K562 (cell line): Measurements from ENCODE around the gene AOC1. TPM values are rescaled to one million over a fixed set of nuclear protein-coding genes. Genes with fewer than 3 reads are reported as not detected.

ENCODE experiments used
- ATAC-seq: fragments of 200-7000 bp; cut with Tn5 transposase; 3 replicates; pipeline ENCODE4 v1.9.1; 2020; ENCODE audit warnings: moderate library complexity
- BruUV-seq: library from RNA; stranded (reverse); fragments of 400-500 nt; replicated peaks from 2 replicates; lab custom pipeline; 2021; lab: Mats Ljungman, UMichigan
- CTCF ChIA-PET: fragments of 300-600 bp; formaldehyde crosslinking; extraction: SDS; loops from one replicate; lab custom pipeline; 2021; ENCODE audit warnings: low intra/inter-chr PET ratio; lab: Yijun Ruan, JAX
- POLR2A ChIA-PET: fragments of 300-600, 350-650 bp; sonication (Branson Sonifier 250); formaldehyde crosslinking; extraction: SDS; loops from one replicate; lab custom pipeline; 2021; ENCODE audit warnings: antibody characterized with exemption, inconsistent platforms; lab: Yijun Ruan, JAX
- DNase-seq, 4 experiments: peaks; one replicate each; pipeline versions ENCODE4 v3.0.0 to v3.0.0-alpha.2; 2011 to 2018; ENCODE audit warnings: low spot score in 3 of 4, mixed read lengths in 3 of 4; ENCODE audit errors: extremely low read depth in 1 of 4
- FAIRE-seq: peaks from 2 replicates; lab custom pipeline; 2011; peaks lifted over from hg19 to GRCh38; lab: Jason Lieb, UNC
- H2AFZ ChIP-seq: 2 replicates; pipeline ENCODE4 v1.6.0; 2011; ENCODE audit warnings: low read depth, low read length, control low read depth, inconsistent platforms
- H3K27ac ChIP-seq: fragments of 200-600 bp; 3 replicates; pipeline ENCODE4 v1.8.0; 2011; ENCODE audit warnings: low read depth, mild to moderate bottlenecking, control low read depth, inconsistent platforms, low read length, moderate library complexity, mixed read lengths; ENCODE audit errors: extremely low read depth
- H3K27me3 ChIP-seq, 2 experiments: fragments of 300-600 bp in 1 of 2; 2 replicates in 1 of 2; 3 replicates in 1 of 2; pipeline versions ENCODE4 v1.6.0 to v1.8.0; 2011; ENCODE audit warnings: inconsistent platforms in 2 of 2, low read length in 2 of 2, mild to moderate bottlenecking in 1 of 2, mixed read lengths in 1 of 2, moderate library complexity in 1 of 2; ENCODE audit not compliant: control insufficient read depth in 2 of 2, insufficient read depth in 2 of 2
- H3K36me3 ChIP-seq: fragments of 300-600 bp; 3 replicates; pipeline ENCODE4 v1.8.0; 2011; ENCODE audit warnings: mild to moderate bottlenecking, low read length, inconsistent platforms; ENCODE audit not compliant: control insufficient read depth, insufficient read depth
- H3K4me1 ChIP-seq, 2 experiments: fragments of 200-600 bp in 1 of 2; replicated peaks in 1 of 2; 2 replicates in 1 of 2; 3 replicates in 1 of 2; pipeline versions ENCODE4 v1.5.1 to v1.8.0; 2011; ENCODE audit warnings: inconsistent platforms in 2 of 2, low read length in 2 of 2, mild to moderate bottlenecking in 1 of 2, mixed read lengths in 1 of 2, moderate library complexity in 1 of 2; ENCODE audit not compliant: control insufficient read depth in 2 of 2, insufficient read depth in 2 of 2
- H3K4me2 ChIP-seq: 2 replicates; pipeline ENCODE4 v1.6.1; 2011; ENCODE audit warnings: low read length, control low read depth, inconsistent platforms, mixed read lengths; ENCODE audit not compliant: insufficient read depth
- H3K4me3 ChIP-seq: fragments of 200-600 bp; sonication (generic), shearing (Covaris generic); 2 replicates; pipeline ENCODE4 v1.5.1; 2016; ENCODE audit warnings: control low read depth, inconsistent platforms
- H3K79me2 ChIP-seq: fragments of 200-600 bp; 3 replicates; pipeline ENCODE4 v1.8.0; 2011; ENCODE audit warnings: low read length, inconsistent platforms; ENCODE audit not compliant: control insufficient read depth, insufficient read depth
- H3K9ac ChIP-seq, 2 experiments: 2 replicates each; pipeline versions ENCODE4 v1.6.0 to v1.6.1; 2011; ENCODE audit warnings: low read depth in 2 of 2, low read length in 2 of 2, control low read depth in 1 of 2, inconsistent platforms in 1 of 2, mild to moderate bottlenecking in 1 of 2, mixed read lengths in 1 of 2; ENCODE audit not compliant: insufficient read depth in 1 of 2
- H3K9me1 ChIP-seq: one replicate; pipeline ENCODE4 v1.6.0; 2011; ENCODE audit warnings: inconsistent platforms, mild to moderate bottlenecking, low read length, moderate library complexity; ENCODE audit not compliant: control insufficient read depth, insufficient read depth
- H3K9me3 ChIP-seq: replicated peaks from 2 replicates; pipeline ENCODE4 v1.5.1; 2011; ENCODE audit warnings: low read depth, low read length, inconsistent platforms; ENCODE audit not compliant: control insufficient read depth, insufficient read depth
- H4K20me1 ChIP-seq: replicated peaks from 2 replicates; pipeline ENCODE4 v1.6.1; 2011; ENCODE audit warnings: low read length, inconsistent platforms, mixed read lengths; ENCODE audit not compliant: control insufficient read depth, insufficient read depth
- BRF1 ChIP-seq: IDR thresholded peaks from 3 replicates; pipeline ENCODE4 v1.6.1; 2011; ENCODE audit warnings: borderline replicate concordance, mild to moderate bottlenecking; ENCODE audit not compliant: insufficient read length; ENCODE audit errors: extremely low read depth
- ETV1 ChIP-seq: fragments of 450-650 bp; conservative IDR thresholded peaks from 2 replicates; pipeline ENCODE4 v1.6.1; 2016; ENCODE audit warnings: missing genetic modification characterization, control low read depth, low read depth, missing compliant biosample characterization
- KDM2B ChIP-seq: fragments of 250-450 bp; sonication (Bioruptor Pico); IDR thresholded peaks from 2 replicates; pipeline ENCODE4 v1.8.0; 2021; ENCODE audit warnings: mild to moderate bottlenecking, moderate library complexity
- POLR2B ChIP-seq: fragments of 450-650 bp; IDR thresholded peaks from 2 replicates; pipeline ENCODE4 v1.6.1; 2018; ENCODE audit warnings: low read depth; ENCODE audit not compliant: partially characterized antibody
- ZNF23 ChIP-seq: fragments of 250-450 bp; sonication (Bioruptor Pico); IDR thresholded peaks from 2 replicates; pipeline ENCODE4 v1.4.0; 2020; ENCODE audit warnings: mild to moderate bottlenecking
- ZNF507 ChIP-seq: conservative IDR thresholded peaks from 2 replicates; pipeline ENCODE4 v1.6.1; 2017; ENCODE audit warnings: missing genetic modification characterization, missing compliant biosample characterization
- WGBS: fragments of 100-300 bp; shearing (Covaris generic); methylation state at CpG from one replicate; pipeline ENCODE4 v1.1.6; 2016; ENCODE audit warnings: low coverage, mixed read lengths; ENCODE audit not compliant: insufficient coverage; ENCODE audit errors: missing lambda C conversion rate; 5-methylcytosine and 5-hydroxymethylcytosine counted together
- in situ Hi-C: fragments of 300-500 bp; cut with MboI; formaldehyde crosslinking; loops from 4 replicates; pipeline ENCODE4 v1.15.0; 2018; ENCODE audit warnings: inconsistent platforms, mixed read lengths
- intact Hi-C: fragments of 100-400 bp; cut with micrococcal nuclease; formaldehyde crosslinking; loops from 2 replicates; pipeline ENCODE4 v1.14.2; 2022
- polyA plus RNA-seq, 8 experiments: library from polyadenylated mRNA; depleted of rRNA in 4 of 8; stranded (reverse) in 5 of 8; unstranded in 3 of 8; fragments of >200 nt; fragmentation: Nextera tagmentation in 2 of 8; fragmentation: Illumina TruSeq in 1 of 8; extraction: Ambion mirVana in 2 of 8; extraction: Trizol in 1 of 8; gene quantifications; 2 replicates each; pipeline versions ENCODE4 v1.2.1 to v1.2.3, GENCODE V29; 2011 to 2014; ENCODE audit warnings: inconsistent platforms in 1 of 8, missing spikeins in 1 of 8
- total RNA-seq, 7 experiments: library from RNA; depleted of rRNA in 6 of 7; stranded (reverse); fragments of >200 nt in 6 of 7; fragmentation: Illumina TruSeq in 2 of 7; extraction: Trizol in 2 of 7; gene quantifications; 2 replicates each; pipeline versions ENCODE4 v1.2.1 to v1.2.3, GENCODE V29; 2011 to 2021; ENCODE audit warnings: low replicate concordance in 1 of 7
- TF ChIP-seq, protein P1 (sequence below): fragments of 250-450 bp; sonication (Bioruptor Pico); IDR thresholded peaks from 2 replicates; pipeline ENCODE4 v1.4.0; 2020

Gene AOC1
- total and polyA plus RNA-seq, 9 of the 15 experiments (the other 6 are each of a cell fraction or from before 2014, with no cell fraction given), result not detected

DNA sequence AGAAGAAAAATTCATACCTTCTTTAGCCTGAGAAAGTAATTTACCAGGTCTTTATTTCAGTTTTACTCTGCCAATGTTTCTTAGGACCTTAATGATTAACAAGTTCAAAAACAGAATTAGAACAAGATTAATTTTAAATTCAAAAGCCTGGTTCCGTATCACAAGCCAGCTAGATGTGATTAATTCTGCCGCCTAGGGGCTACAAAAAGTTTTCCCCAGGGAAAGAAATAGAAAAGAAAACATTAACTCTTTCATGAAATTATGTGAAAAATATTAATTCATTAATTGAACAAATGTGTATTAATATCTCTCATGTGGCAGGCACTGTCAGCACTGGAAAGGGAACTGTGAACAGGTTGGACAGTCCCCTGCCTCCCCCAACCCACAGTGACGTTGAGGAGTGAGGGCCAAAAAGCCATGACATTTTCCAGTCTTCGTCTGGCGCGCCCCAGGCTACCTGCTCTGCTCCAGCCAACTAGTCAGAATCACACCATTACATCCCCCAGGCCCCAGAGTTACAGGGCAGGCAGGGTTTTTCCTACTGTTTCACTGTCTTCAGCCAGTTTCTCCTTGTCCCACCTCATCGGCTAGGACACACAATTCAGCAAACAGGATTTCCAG lies 31.6 kb upstream of the AOC1 start:
- peaks cover 9 to 14% of the 10 kb centered on the region in 2 experiments; a peak in 4 of 5 replicates for H3K27me3 ChIP-seq
- no TSS peak for BruUV-seq

More for the DNA sequence above, 31.6 kb upstream of the AOC1 start:
- H3K36me3 ChIP-seq, result no peaks in the 10 kb centered on the region
- intact Hi-C loops, result no loop called here
- H3K9me3 ChIP-seq, result peaks cover 3% of the 10 kb centered on the region; the same call in 1 of the 2 replicates
- H3K4me2 ChIP-seq, result no peak overlapping the region
- H3K79me2 ChIP-seq, result no peaks in the 10 kb centered on the region
- H3K9ac ChIP-seq, result no peak overlapping the region
- H3K4me3 ChIP-seq, result no peak overlapping the region
- H3K4me1 ChIP-seq, result peaks cover 5 to 11% of the 10 kb centered on the region in 2 experiments; a peak in 3 of 5 replicates
- ChIA-PET POLR2A (interaction anchor here (1.1 kb wide), 1 partner anchor 22 kb away, joined by 3 read pairs; no protein-coding TSS in a partner anchor), CTCF (interaction anchor here (0.8 kb wide), 1 partner anchor 107 kb away, joined by 3 read pairs; no protein-coding TSS in a partner anchor)
- FAIRE-seq (no peak), DNase-seq (peak in 1 of 4 experiments; percentile 3), ATAC-seq (no peak)
- no peak overlapping the region for H2AFZ ChIP-seq
- H4K20me1 ChIP-seq, result no peaks in the 10 kb centered on the region
- in situ Hi-C loops, result no loop called here
- no peaks in the 10 kb centered on the region for H3K9me1 ChIP-seq
- WGBS, result 17% methylated on average over 7 of the region's 7 CpGs
- TF ChIP-seq POLR2B (no peak), BRF1 (no peak), ZNF507 (tag) (0 out of 2 replicates have a peak, but pooled peaks have one; percentile 11), KDM2B (CRISPR knock-in tag) (no peak), ETV1 (no peak), ZNF23 (CRISPR knock-in tag) (no peak)
- TF ChIP-seq, protein P1, sequence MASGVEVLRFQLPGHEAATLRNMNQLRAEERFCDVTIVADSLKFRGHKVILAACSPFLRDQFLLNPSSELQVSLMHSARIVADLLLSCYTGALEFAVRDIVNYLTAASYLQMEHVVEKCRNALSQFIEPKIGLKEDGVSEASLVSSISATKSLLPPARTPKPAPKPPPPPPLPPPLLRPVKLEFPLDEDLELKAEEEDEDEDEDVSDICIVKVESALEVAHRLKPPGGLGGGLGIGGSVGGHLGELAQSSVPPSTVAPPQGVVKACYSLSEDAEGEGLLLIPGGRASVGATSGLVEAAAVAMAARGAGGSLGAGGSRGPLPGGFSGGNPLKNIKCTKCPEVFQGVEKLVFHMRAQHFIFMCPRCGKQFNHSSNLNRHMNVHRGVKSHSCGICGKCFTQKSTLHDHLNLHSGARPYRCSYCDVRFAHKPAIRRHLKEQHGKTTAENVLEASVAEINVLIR, result no peak
- H3K27ac ChIP-seq, result no peak overlapping the region
